Upper lobe of left lung (tissue), 6 donors: Measurements from ENCODE around the gene CRLF3. TPM values are rescaled to one million over a fixed set of nuclear protein-coding genes. Genes with fewer than 3 reads are reported as not detected.
"Not testable (repeated sequence)": the region's sequence is repeated elsewhere in the genome, so short reads cannot be mapped to it uniquely, and the experiment has no call there.

Experiments used
- ATAC-seq, 2 donors: fragments of 200-7000 bp; cut with Tn5 transposase; one replicate each; pipeline ENCODE4 v1.9.1; 2022; ENCODE audit warnings: mild to moderate bottlenecking in 2 of 2, moderate library complexity in 2 of 2; ENCODE audit not compliant: low FRiP score in 2 of 2
- DNase-seq, 2 donors: peaks; one replicate each; pipeline ENCODE4 v3.0.0-alpha.2; 2019 to 2020
- H3K27ac ChIP-seq, 4 donors: fragments of 200-600 bp; sonication (generic); one replicate each; pipeline ENCODE4 v1.5.1; 2016 to 2019
- H3K27me3 ChIP-seq, 4 donors: fragments of 200-600 bp; sonication (generic); one replicate each; pipeline ENCODE4 v1.5.1; 2017 to 2019
- H3K36me3 ChIP-seq, 4 donors: fragments of 200-600 bp; sonication (generic); one replicate each; pipeline ENCODE4 v1.5.1; 2016 to 2019
- H3K4me1 ChIP-seq, 4 donors: fragments of 200-600 bp; sonication (generic); one replicate each; pipeline ENCODE4 v1.5.1; 2018 to 2019
- H3K4me3 ChIP-seq, 4 donors: fragments of 200-600 bp; sonication (generic); one replicate each; pipeline ENCODE4 v1.5.1; 2017 to 2019; ENCODE audit warnings: mild to moderate bottlenecking in 2 of 4, moderate library complexity in 1 of 4
- H3K9me3 ChIP-seq, 4 donors: fragments of 200-600 bp; sonication (generic); one replicate each; pipeline ENCODE4 v1.5.1; 2018 to 2019
- CTCF ChIP-seq, 6 experiments: fragments of 450-650 bp in 4 of 6; fragments of 200-600 bp in 2 of 6; sonication (generic) in 2 of 6; IDR thresholded peaks; one replicate each; pipeline ENCODE4 v1.5.1; 2016 to 2019; ENCODE audit warnings: antibody characterized with exemption in 6 of 6
- EP300 ChIP-seq, 4 donors: sonication (generic); formaldehyde crosslinking; IDR thresholded peaks; one replicate each; pipeline ENCODE4 v1.5.1; 2017; ENCODE audit warnings: antibody characterized with exemption in 4 of 4, control low read depth in 2 of 4
- POLR2A ChIP-seq, 4 donors: fragments of 450-650 bp; IDR thresholded peaks; one replicate each; pipeline ENCODE4 v1.5.1; 2016 to 2017; ENCODE audit warnings: antibody characterized with exemption in 4 of 4, mild to moderate bottlenecking in 2 of 4
- POLR2AphosphoS5 ChIP-seq, 2 donors: sonication (generic); formaldehyde crosslinking; IDR thresholded peaks; one replicate each; pipeline ENCODE4 v1.5.1; 2017; ENCODE audit warnings: antibody characterized with exemption in 2 of 2
- WGBS, 2 donors: methylation state at CpG; one replicate each; pipeline ENCODE4 v1.1.5; 2017 to 2018; 5-methylcytosine and 5-hydroxymethylcytosine counted together
- total RNA-seq, 6 donors: library from RNA; depleted of rRNA in 4 of 6; stranded (reverse); fragments of >200 nt in 4 of 6; gene quantifications; one replicate each; pipeline versions ENCODE4 v1.1.0 to v1.2.1, GENCODE V29; 2016 to 2021
- donor health status: DM: no; HTN: no; CAD: no; lungs with moderate emphysema.
- donor health status: DM: no; HTN: yes; CAD: no; lungs with severe emphysema.

Gene CRLF3
- total RNA-seq, 6 donors from 2014 or later = 8.1 to 26.4 (median 17.8) TPM

DNA sequence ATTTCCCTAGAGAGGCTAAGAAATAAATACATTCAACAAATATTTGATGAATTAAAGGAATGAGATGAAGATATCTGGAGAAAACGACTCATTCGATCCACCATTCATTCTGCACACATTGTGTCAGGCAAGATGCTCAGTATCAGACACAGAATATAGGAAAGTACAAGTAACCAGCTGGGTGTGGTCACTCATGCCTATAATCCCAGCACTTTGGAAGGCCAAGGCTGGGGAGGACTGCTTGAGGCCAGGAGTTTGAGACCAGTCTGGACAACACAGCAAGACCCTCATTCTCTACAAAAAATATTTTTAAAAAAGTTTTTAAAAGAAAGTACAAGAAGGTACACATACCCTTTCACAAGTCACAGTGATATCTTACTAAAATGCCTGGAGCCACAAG lies 42.3 kb downstream of the CRLF3 start:
- H3K27ac ChIP-seq = no peak overlapping the region
- no peak overlapping the region for H3K4me3 ChIP-seq
- peaks cover 4 to 58% (median 39%) of the 10 kb centered on the region in 4 donors for H3K36me3 ChIP-seq
- no peaks in the 10 kb centered on the region for H3K9me3 ChIP-seq
- H3K27me3 ChIP-seq = no peaks in the 10 kb centered on the region
- no peaks in the 10 kb centered on the region for H3K4me1 ChIP-seq
- no peak for DNase-seq
- ATAC-seq = no peak
- 85 to 96% methylated on average over 2 of the region's 2 CpGs for WGBS, 2 donors
- TF ChIP-seq POLR2AphosphoS5 (IDR thresholded peaks at IDR 0.05) = no peak
- TF ChIP-seq CTCF (IDR thresholded peaks at IDR 0.05) = no peak
- no peak for TF ChIP-seq POLR2A (IDR thresholded peaks at IDR 0.05)
- TF ChIP-seq EP300 (IDR thresholded peaks at IDR 0.05) = no peak

GRCh38 chr17:30780343-30780742 lies 44.1 kb downstream of the CRLF3 start:
- TF ChIP-seq CTCF (IDR thresholded peaks at IDR 0.05) (no peak), EP300 (IDR thresholded peaks at IDR 0.05) (no peak), POLR2A (IDR thresholded peaks at IDR 0.05) (no peak), POLR2AphosphoS5 (IDR thresholded peaks at IDR 0.05) (no peak)
- H3K27ac ChIP-seq = no peak overlapping the region
- H3K4me1 ChIP-seq = no peaks in the 10 kb centered on the region
- H3K4me3 ChIP-seq = no peak overlapping the region
- ATAC-seq (no peak), DNase-seq (no peak)
- WGBS, 2 donors = 90 to 93% methylated on average over 6 of the region's 6 CpGs
- H3K36me3 ChIP-seq = peaks cover 4 to 54% (median 30%) of the 10 kb centered on the region in 4 donors
- no peaks in the 10 kb centered on the region for H3K9me3 ChIP-seq
- H3K27me3 ChIP-seq = no peaks in the 10 kb centered on the region

- not testable (repeated sequence) for H3K27ac ChIP-seq, H3K9me3 ChIP-seq, H3K4me1 ChIP-seq, H3K4me3 ChIP-seq, H3K27me3 ChIP-seq, DNase-seq, ATAC-seq
- peaks cover 8 to 76% (median 18%) of the 10 kb centered on the region in 4 donors for H3K36me3 ChIP-seq
- WGBS, 2 donors = 79 to 86% methylated on average over 3 of the region's 3 CpGs
Measured at GRCh38 chr17:30768771-30769170, 55.7 kb downstream of the CRLF3 start.

- H3K27ac ChIP-seq, DNase-seq, H3K4me3 ChIP-seq, ATAC-seq, H3K4me1 ChIP-seq, H3K9me3 ChIP-seq, H3K27me3 ChIP-seq: not testable (repeated sequence)
- peaks cover 8 to 75% (median 22%) of the 10 kb centered on the region in 4 donors for H3K36me3 ChIP-seq
- WGBS, 2 donors = 95% methylated on average over 14 of the region's 14 CpGs
Measured at GRCh38 chr17:30767641-30768404, 56.7 kb downstream of the CRLF3 start.

DNA sequence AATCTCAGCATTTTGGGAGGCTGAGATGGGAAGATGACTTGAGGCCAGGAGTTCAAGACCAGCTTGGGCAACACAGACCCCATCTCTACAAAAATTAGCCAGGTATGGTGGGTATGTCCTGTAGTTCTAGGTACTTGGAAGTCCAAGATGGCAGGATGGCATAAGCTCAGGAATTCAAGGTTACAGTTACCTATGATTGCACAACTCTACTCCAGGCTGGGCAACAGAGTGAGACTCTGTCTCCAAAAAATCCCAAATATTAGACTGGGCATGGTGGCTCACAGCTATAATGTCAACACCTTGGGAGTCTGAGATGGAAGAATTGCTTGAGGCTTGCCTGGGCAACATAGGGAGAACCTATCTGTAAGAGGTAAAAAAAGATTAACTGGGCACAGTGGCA lies 63.4 kb downstream of the CRLF3 start:
- no peaks in the 10 kb centered on the region for H3K4me1 ChIP-seq
- DNase-seq = no peak
- H3K9me3 ChIP-seq = no peaks in the 10 kb centered on the region
- peaks cover 0 to 54% (median 23%) of the 10 kb centered on the region in 4 donors for H3K36me3 ChIP-seq
- H3K4me3 ChIP-seq = no peak overlapping the region
- TF ChIP-seq POLR2A (IDR thresholded peaks at IDR 0.05) = no peak
- TF ChIP-seq POLR2AphosphoS5 (IDR thresholded peaks at IDR 0.05) = no peak
- TF ChIP-seq CTCF (IDR thresholded peaks at IDR 0.05) = no peak
- no peak for TF ChIP-seq EP300 (IDR thresholded peaks at IDR 0.05)
- no peak overlapping the region for H3K27ac ChIP-seq
- no peak for ATAC-seq
- no peaks in the 10 kb centered on the region for H3K27me3 ChIP-seq

DNA sequence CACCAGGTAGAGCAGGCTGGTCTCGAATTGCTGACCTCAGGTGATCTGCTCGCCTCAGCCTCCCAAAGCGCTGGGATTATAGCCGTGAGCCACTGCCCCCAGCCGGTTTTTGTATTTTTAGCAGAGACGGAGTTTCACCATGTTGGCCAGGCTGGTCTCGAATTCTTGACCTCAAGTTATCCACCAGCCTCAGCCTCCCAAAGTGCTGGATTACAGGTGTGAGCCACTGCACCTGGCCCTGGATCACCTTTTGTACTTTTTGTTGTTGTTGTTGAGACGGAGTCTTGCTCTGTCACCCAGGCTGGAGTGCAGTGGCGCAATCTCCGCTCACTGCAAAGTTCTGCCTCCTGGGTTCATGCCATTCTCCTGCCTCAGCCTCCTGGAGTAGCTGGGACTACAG lies 71.2 kb downstream of the CRLF3 start:
- H3K36me3 ChIP-seq = peaks cover 3 to 65% (median 23%) of the 10 kb centered on the region in 4 donors
- not testable (repeated sequence) for DNase-seq, H3K27ac ChIP-seq, H3K4me1 ChIP-seq, H3K4me3 ChIP-seq, H3K27me3 ChIP-seq, H3K9me3 ChIP-seq, ATAC-seq
- 90 to 98% methylated on average over 8 to 10 of the region's 10 CpGs for WGBS, 2 donors

DNA sequence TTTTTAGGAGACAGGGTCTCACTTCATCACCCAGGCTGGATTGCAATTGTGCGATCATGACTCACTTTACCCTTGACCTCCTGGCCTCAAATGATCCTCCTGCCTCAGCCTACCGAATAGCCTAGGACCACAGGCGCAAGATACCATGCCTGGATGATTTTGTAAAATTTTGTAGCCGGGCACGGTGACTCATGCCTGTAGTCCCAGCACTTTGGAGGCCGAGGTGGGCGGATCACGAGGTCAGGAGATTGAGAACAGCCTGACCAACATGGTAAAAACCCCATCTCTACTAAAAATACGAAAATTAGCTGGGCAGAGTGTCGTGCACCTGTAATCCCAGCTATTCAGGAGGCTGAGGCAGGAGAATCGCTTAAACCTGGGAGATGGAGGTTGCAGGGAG lies 73.5 kb downstream of the CRLF3 start:
- DNase-seq, ATAC-seq, H3K4me3 ChIP-seq, H3K27ac ChIP-seq, H3K27me3 ChIP-seq, H3K9me3 ChIP-seq, H3K4me1 ChIP-seq: not testable (repeated sequence)
- WGBS, 2 donors = 95 to 98% methylated on average over 11 of the region's 11 CpGs
- peaks cover 3 to 78% (median 25%) of the 10 kb centered on the region in 4 donors for H3K36me3 ChIP-seq

DNA sequence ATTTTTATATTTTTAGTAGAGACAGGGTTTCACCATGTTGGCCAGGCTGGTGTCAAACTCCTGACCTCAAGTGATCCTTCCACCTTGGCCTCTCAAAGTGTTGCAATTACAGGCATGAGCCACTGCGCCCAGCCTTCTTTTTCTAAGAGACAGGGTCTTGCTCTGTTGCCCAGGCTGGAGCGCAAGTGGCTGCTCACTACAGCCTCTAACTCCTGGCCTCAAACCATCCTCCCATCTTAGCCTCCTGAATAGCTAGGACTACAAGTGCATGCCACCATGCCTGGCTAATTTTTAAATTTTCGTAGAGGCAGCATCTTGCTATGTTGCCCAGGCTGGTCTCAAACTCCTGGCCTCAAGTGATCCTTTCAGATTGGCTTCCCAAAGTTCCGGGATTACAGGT lies 76.9 kb downstream of the CRLF3 start:
- H3K36me3 ChIP-seq = peaks cover 0 to 64% (median 16%) of the 10 kb centered on the region in 4 donors
- H3K4me3 ChIP-seq, H3K9me3 ChIP-seq, H3K4me1 ChIP-seq, ATAC-seq, H3K27ac ChIP-seq, H3K27me3 ChIP-seq, DNase-seq: not testable (repeated sequence)
- 98 to 100% methylated on average over 3 to 4 of the region's 4 CpGs for WGBS, 2 donors

GRCh38 chr17:30742669-30743068 lies 81.8 kb downstream of the CRLF3 start:
- not testable (repeated sequence) for H3K4me3 ChIP-seq, H3K9me3 ChIP-seq, H3K27me3 ChIP-seq, DNase-seq, H3K27ac ChIP-seq, ATAC-seq, H3K4me1 ChIP-seq
- 29 to 38% methylated on average over 1 of the region's 1 CpG for WGBS, 2 donors
- peaks cover 0 to 28% (median 7%) of the 10 kb centered on the region in 4 donors for H3K36me3 ChIP-seq
